ENCODE results near the gene ZNF280A. TPM values are rescaled to one million over a fixed set of nuclear protein-coding genes. Genes with fewer than 3 reads are reported as not detected.

Gene ZNF280A
- polyA plus RNA-seq, 3 donors = not detected

DNA sequence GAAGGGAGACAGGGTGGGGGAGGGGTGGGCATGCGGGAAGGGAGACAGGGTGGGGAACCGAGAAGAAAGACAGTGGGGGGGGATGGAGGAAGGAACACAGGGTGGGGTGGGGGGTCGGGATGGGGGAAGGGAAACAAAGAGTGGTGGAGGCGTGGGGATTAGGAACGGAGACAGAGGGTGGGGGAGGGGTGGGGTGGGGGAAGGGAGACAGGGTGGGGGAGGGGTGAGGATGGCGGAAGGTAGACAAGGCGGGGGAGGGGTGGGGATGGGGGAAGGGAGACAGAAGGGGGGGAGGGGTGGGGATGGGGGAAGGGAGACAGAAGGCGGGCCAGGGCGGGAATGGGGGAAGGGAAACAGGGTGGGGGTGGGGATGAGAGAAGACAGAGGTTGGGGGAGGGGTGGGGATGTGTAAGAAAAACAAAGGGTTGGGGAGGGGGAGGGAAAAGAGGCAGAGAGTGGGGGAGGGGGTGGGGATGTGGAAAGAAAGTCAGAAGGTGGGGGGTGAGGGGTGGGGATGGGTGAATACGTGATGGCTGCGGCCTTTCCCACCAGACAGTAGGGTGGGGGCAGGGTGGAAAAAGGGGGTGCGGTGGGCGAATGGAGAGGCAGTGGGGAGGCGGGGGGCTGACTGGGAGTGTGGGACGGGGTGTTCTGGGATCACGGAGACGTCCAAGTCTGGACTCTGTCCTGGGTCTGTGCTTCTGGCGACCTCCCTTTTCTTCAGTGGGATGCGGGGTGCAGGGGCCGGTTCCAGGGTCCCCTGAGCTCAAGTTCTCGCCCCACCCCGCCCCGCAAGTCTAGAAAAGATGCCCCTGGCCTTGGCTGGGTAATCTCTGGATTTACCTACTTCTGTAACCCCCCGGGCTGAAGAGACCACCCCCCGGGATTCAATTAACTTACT, 38.3 kb upstream of the ZNF280A start:
- Histone ChIP-seq H3K4me1 (ENCODE audit: control insufficient read depth in 1 of 2, insufficient read depth in 2 of 2, low read length in 2 of 2) (peaks cover 5 to 19% of the 10 kb centered on the region in 2 donors), H3K4me3 (replicated peaks in 1 of 3; ENCODE audit: low read depth in 2 of 3, low read length in 3 of 3) (no peak overlapping the region), H3K9ac (ENCODE audit: insufficient read depth, low read length, poor library complexity, severe bottlenecking) (no peak overlapping the region), H3K9me3 (replicated peaks in 1 of 2; ENCODE audit: control insufficient read depth in 1 of 2, insufficient read depth in 1 of 2, low read length in 2 of 2) (no peaks in the 10 kb centered on the region), H3K4me2 (replicated peaks; ENCODE audit: extremely low read depth, low read length, poor library complexity, severe bottlenecking) (no peak overlapping the region), H3K27ac (ENCODE audit: low read depth in 1 of 2, low read length in 2 of 2) (no peak overlapping the region), H3K36me3 (replicated peaks in 1 of 2; ENCODE audit: control insufficient read depth in 1 of 2, insufficient read depth in 2 of 2, low read length in 2 of 2) (no peaks in the 10 kb centered on the region), H2AFZ (ENCODE audit: insufficient read depth, low read depth, low read length, poor library complexity, severe bottlenecking) (no peak overlapping the region), H3K79me2 (ENCODE audit: insufficient read depth, low read length) (no peaks in the 10 kb centered on the region), H3K27me3 (ENCODE audit: control insufficient read depth in 2 of 2, insufficient read depth in 2 of 2, low read length in 2 of 2) (no peaks in the 10 kb centered on the region), H4K20me1 (ENCODE audit: insufficient read depth, low read length) (no peaks in the 10 kb centered on the region)
- Mint-ChIP-seq H3K27ac (no peak overlapping the region), H3K4me3 (no peak overlapping the region), H3K27me3 (ENCODE audit: low read depth in 3 of 3) (peaks cover 0 to 2% (median 0%) of the 10 kb centered on the region in 3 donors), H3K4me1 (peaks cover 16% of the 10 kb centered on the region), H3K36me3 (no peaks in the 10 kb centered on the region), H3K9me3 (peaks cover 0 to 4% (median 1%) of the 10 kb centered on the region in 7 donors)
- DNase-seq = no peak
- TF ChIP-seq, protein P1, sequence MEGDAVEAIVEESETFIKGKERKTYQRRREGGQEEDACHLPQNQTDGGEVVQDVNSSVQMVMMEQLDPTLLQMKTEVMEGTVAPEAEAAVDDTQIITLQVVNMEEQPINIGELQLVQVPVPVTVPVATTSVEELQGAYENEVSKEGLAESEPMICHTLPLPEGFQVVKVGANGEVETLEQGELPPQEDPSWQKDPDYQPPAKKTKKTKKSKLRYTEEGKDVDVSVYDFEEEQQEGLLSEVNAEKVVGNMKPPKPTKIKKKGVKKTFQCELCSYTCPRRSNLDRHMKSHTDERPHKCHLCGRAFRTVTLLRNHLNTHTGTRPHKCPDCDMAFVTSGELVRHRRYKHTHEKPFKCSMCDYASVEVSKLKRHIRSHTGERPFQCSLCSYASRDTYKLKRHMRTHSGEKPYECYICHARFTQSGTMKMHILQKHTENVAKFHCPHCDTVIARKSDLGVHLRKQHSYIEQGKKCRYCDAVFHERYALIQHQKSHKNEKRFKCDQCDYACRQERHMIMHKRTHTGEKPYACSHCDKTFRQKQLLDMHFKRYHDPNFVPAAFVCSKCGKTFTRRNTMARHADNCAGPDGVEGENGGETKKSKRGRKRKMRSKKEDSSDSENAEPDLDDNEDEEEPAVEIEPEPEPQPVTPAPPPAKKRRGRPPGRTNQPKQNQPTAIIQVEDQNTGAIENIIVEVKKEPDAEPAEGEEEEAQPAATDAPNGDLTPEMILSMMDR (IDR thresholded peaks at IDR 0.05) = no peak
- intact Hi-C loops (cut with micrococcal nuclease) = no loop called here
- 96% methylated on average over 12 of the region's 25 CpGs for WGBS (ENCODE audit: insufficient coverage)

DNA sequence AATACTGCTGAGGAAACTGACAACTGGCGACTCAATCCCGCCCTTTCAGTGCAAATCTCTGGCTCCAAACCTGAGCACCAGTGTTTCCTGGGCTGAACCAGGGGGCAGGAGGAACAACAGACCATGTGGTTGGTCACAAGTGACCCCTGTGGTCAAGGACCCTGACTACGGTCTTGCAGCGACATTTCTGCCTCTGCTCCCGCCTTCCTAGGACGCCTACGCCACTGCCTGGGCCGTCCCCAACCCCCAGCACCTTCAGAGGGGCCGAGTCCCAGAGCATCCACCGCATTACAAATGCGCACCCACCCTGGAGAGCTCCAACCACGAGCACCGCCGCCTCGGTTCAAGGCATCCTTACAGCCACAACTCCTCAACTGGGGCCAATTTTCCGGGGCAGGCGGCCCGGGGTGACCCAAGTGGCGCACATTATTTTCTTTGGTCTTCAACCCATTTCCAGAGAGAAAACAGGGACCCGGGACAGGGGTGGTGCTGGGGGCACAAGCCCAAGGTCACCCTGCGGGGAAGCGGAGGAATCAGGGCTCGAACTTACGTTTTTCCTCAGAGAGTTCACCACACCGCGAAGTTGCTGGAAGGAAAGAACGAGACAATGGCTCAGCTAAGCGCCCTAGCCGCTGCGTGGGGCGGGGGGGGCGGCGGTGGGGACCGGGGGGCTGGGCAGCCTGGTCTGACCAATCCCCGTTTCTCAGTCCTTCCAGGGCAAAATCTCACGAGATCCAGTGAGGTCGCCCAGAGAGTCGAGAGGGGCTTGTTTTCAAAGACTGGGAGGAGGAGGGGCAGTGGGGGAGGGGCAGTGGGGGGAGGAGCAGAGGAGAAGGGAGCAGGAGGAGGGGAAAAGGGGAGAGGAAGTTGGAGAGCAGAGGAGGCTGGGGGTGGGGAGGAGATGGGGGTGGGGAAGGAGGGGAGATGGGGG, 37.2 kb upstream of the ZNF280A start:
- H3K27ac Mint-ChIP-seq = no peak overlapping the region
- H3K4me1 ChIP-seq (ENCODE audit: control insufficient read depth in 1 of 2, insufficient read depth in 2 of 2, low read length in 2 of 2) = peaks cover 5 to 19% of the 10 kb centered on the region in 2 donors
- H3K79me2 ChIP-seq (ENCODE audit: insufficient read depth, low read length) = no peaks in the 10 kb centered on the region
- no peaks in the 10 kb centered on the region for H4K20me1 ChIP-seq (ENCODE audit: insufficient read depth, low read length)
- peaks cover 0 to 4% (median 1%) of the 10 kb centered on the region in 7 donors for H3K9me3 Mint-ChIP-seq
- H3K9me3 ChIP-seq (replicated peaks in 1 of 2; ENCODE audit: control insufficient read depth in 1 of 2, insufficient read depth in 1 of 2, low read length in 2 of 2) = no peaks in the 10 kb centered on the region
- H3K9ac ChIP-seq (ENCODE audit: insufficient read depth, low read length, poor library complexity, severe bottlenecking) = no peak overlapping the region
- no peaks in the 10 kb centered on the region for H3K36me3 Mint-ChIP-seq
- H2AFZ ChIP-seq (ENCODE audit: insufficient read depth, low read depth, low read length, poor library complexity, severe bottlenecking) = no peak overlapping the region
- H3K27me3 ChIP-seq (ENCODE audit: control insufficient read depth in 2 of 2, insufficient read depth in 2 of 2, low read length in 2 of 2) = no peaks in the 10 kb centered on the region
- TF ChIP-seq, protein P1 (IDR thresholded peaks at IDR 0.05) = no peak
- intact Hi-C loops (cut with micrococcal nuclease) = no loop called here
- no peak overlapping the region for H3K27ac ChIP-seq (ENCODE audit: low read depth in 1 of 2, low read length in 2 of 2)
- no peak overlapping the region for H3K4me3 ChIP-seq (replicated peaks in 1 of 3; ENCODE audit: low read depth in 2 of 3, low read length in 3 of 3)
- no peak overlapping the region for H3K4me3 Mint-ChIP-seq
- peaks cover 16% of the 10 kb centered on the region for H3K4me1 Mint-ChIP-seq
- DNase-seq = no peak
- 91% methylated on average over 27 of the region's 38 CpGs for WGBS (ENCODE audit: insufficient coverage)
- H3K27me3 Mint-ChIP-seq (ENCODE audit: low read depth in 3 of 3) = peaks cover 0 to 2% (median 0%) of the 10 kb centered on the region in 3 donors
- no peak overlapping the region for H3K4me2 ChIP-seq (replicated peaks; ENCODE audit: extremely low read depth, low read length, poor library complexity, severe bottlenecking)
- no peaks in the 10 kb centered on the region for H3K36me3 ChIP-seq (replicated peaks in 1 of 2; ENCODE audit: control insufficient read depth in 1 of 2, insufficient read depth in 2 of 2, low read length in 2 of 2)

All from CD14-positive monocyte (primary cell).